Measurements from ENCODE around the gene CKAP4. TPM values are rescaled to one million over a fixed set of nuclear protein-coding genes. Genes with fewer than 3 reads are reported as not detected.

The CKAP4 gene
- total and polyA plus RNA-seq, 2 donors (not counting 3 experiments of a cell fraction or from before 2014, with no cell fraction given): 117 to 223 TPM

- dilution Hi-C loops (cut with MboI; ENCODE audit: extremely low pct_ligation_motif_present, low sequenced_read_pairs): no loop called here
- CTCF ChIA-PET: interaction anchor here (1.0 to 4.5 kb wide), 2 partner anchors 8 to 10 kb away, joined by 4 to 16 read pairs; no protein-coding TSS in a partner anchor
- TF ChIP-seq FOS (IDR thresholded peaks at IDR 0.05; ENCODE audit: borderline replicate concordance, insufficient read depth, low read length): no peak
- TF ChIP-seq POLR2AphosphoS5 (IDR thresholded peaks at IDR 0.05; ENCODE audit: insufficient read depth, low read depth, low read length): no peak
- TF ChIP-seq, protein P1, sequence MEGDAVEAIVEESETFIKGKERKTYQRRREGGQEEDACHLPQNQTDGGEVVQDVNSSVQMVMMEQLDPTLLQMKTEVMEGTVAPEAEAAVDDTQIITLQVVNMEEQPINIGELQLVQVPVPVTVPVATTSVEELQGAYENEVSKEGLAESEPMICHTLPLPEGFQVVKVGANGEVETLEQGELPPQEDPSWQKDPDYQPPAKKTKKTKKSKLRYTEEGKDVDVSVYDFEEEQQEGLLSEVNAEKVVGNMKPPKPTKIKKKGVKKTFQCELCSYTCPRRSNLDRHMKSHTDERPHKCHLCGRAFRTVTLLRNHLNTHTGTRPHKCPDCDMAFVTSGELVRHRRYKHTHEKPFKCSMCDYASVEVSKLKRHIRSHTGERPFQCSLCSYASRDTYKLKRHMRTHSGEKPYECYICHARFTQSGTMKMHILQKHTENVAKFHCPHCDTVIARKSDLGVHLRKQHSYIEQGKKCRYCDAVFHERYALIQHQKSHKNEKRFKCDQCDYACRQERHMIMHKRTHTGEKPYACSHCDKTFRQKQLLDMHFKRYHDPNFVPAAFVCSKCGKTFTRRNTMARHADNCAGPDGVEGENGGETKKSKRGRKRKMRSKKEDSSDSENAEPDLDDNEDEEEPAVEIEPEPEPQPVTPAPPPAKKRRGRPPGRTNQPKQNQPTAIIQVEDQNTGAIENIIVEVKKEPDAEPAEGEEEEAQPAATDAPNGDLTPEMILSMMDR (IDR thresholded peaks at IDR 0.05; ENCODE audit: extremely low read depth in 1 of 2, insufficient read depth in 1 of 2, low read depth in 1 of 2, low read length in 2 of 2): no peak
- TF ChIP-seq EZH2 (IDR thresholded peaks at IDR 0.05; ENCODE audit: borderline replicate concordance, low read depth, low read length, severe bottlenecking): no peak
- no peak for TF ChIP-seq JUN (IDR thresholded peaks at IDR 0.05; ENCODE audit: borderline replicate concordance, insufficient read depth, insufficient read length, low read depth)
- no peak for TF ChIP-seq POLR2A (IDR thresholded peaks at IDR 0.05; ENCODE audit: low read depth, low read length)
- no peak for TF ChIP-seq MAX (IDR thresholded peaks at IDR 0.05; ENCODE audit: insufficient read depth, insufficient read length)
- TF ChIP-seq MYC (IDR thresholded peaks at IDR 0.05; ENCODE audit: low read depth, low read length): no peak
- no peak for TF ChIP-seq GATA2 (IDR thresholded peaks at IDR 0.05; ENCODE audit: insufficient read depth, insufficient read length, low read depth, low read length)
- no peaks in the 10 kb centered on the region for H3K9me3 ChIP-seq (replicated peaks; ENCODE audit: control insufficient read depth, insufficient read depth, low read length)
- H4K20me1 ChIP-seq (replicated peaks; ENCODE audit: control insufficient read depth, extremely low read depth, insufficient read depth, low read length): no peaks in the 10 kb centered on the region
- POLR2A ChIA-PET: no interaction called here
- H3K27me3 ChIP-seq (ENCODE audit: control insufficient read depth in 2 of 2, insufficient read depth in 2 of 2, low read length in 2 of 2): peaks cover 0 to 11% of the 10 kb centered on the region in 2 experiments
- no peak for FAIRE-seq
- no peak overlapping the region for H3K4me3 ChIP-seq (replicated peaks in 1 of 3; ENCODE audit: insufficient read depth in 1 of 3, low read depth in 1 of 3, low read length in 3 of 3)
- H3K4me1 ChIP-seq (ENCODE audit: control insufficient read depth, extremely low read depth, insufficient read depth, low read length): no peaks in the 10 kb centered on the region
- no peak overlapping the region for H2AFZ ChIP-seq (ENCODE audit: low read depth, low read length)
- intact Hi-C loops (cut with micrococcal nuclease): no loop called here
- H3K36me3 ChIP-seq (ENCODE audit: control insufficient read depth in 2 of 2, extremely low read depth in 1 of 2, insufficient read depth in 2 of 2, low read length in 2 of 2): no peaks in the 10 kb centered on the region
- H3K79me2 ChIP-seq (ENCODE audit: control insufficient read depth, insufficient read depth, low read length): no peaks in the 10 kb centered on the region
- no peak overlapping the region for H3K4me2 ChIP-seq (ENCODE audit: insufficient read depth, low read length)
- DNase-seq (ENCODE audit: low read depth, low spot score): no peak
- H3K9me1 ChIP-seq (replicated peaks; ENCODE audit: control insufficient read depth, extremely low read depth, insufficient read depth, low read length): no peaks in the 10 kb centered on the region
- H3K9ac ChIP-seq (replicated peaks; ENCODE audit: extremely low read depth, insufficient read depth, low read length): no peak overlapping the region
- BruUV-seq (replicated peaks): no TSS peak
- no peak overlapping the region for H3K27ac ChIP-seq (ENCODE audit: insufficient read depth, low read depth, low read length)
Measured at GRCh38 chr12:106274575-106275121, 26.8 kb upstream of the CKAP4 start.

Data from endothelial cell of umbilical vein (primary cell).